Cortex of kidney (tissue), 1 donor: Measurements from ENCODE around the gene TCTN1.
"Not testable (repeated sequence)": the region's sequence is repeated elsewhere in the genome, so short reads cannot be mapped to it uniquely, and the experiment has no call there.

Experiments
- DNase-seq: peaks from one replicate; lab custom pipeline; 2025; lab: John Stamatoyannopoulos, UW

Gene TCTN1

DNA sequence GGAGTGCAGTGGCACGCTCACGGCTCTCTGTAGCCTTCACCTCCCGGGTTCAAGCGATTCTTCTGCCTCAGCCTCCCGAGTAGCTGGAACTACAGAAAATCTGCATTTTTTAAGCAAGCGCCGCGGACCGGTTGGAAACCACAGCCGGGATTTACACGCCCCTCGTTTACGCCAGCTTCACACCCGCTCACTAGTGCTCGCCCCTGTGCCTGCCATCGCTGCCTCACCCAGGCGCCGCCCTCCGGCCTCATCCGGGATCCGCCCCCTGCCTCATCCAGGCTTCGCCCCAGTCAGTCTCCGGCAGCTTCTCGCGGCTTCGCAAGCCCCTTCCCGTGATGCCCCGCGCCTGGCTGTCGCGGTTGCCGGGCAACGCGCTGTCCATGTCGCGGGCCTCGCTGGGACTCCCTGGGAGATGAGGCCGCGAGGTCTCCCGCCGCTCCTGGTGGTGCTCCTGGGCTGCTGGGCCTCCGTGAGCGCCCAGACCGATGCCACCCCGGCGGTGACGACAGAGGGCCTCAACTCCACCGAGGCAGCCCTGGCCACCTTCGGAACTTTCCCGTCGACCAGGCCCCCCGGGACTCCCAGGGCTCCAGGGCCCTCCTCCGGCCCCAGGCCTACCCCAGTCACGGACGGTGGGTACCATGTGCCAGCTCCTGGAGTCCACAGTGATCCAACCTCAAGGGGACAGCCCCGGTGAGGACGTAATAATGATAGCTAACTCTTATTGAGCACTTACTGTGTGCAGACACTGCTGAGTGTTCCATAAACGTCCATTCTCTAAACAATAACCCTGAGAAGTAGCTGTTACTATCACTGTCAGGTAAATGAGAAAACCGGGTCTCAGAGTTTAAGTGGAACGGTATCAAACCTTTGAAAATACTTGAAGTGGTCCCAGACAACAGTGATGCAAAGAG, at the start of gene TCTN1:
Gene TCTN1, plus strand, starts transcription at position 359 of the 914 bp plus-strand sequence. Its CDS starts 54 bp downstream, at position 413.
- DNase-seq = peak; percentile 92

DNA sequence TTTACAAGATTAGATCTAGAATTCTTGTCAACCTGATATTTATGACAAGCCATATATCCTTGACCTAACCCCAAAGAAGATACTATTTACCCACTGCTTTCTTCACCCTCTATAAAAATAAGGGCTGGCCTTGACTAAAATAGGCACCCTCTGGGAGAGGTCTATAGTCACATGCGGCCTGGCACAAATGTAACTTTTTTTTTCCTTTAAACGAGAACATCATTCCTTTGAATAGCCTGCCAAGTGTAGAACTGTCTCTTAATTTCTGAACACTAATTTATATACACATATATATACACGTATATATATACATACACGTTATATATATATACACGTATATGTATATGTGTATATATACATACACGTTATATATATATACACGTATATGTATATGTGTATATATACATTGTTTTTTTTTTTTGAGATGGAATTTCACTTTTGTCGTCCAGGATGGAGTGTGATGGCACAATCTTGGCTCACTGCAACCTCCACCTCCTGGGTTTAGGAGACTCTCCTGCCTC, 49.4 kb upstream of the TCTN1 start:
- DNase-seq = no peak

DNA sequence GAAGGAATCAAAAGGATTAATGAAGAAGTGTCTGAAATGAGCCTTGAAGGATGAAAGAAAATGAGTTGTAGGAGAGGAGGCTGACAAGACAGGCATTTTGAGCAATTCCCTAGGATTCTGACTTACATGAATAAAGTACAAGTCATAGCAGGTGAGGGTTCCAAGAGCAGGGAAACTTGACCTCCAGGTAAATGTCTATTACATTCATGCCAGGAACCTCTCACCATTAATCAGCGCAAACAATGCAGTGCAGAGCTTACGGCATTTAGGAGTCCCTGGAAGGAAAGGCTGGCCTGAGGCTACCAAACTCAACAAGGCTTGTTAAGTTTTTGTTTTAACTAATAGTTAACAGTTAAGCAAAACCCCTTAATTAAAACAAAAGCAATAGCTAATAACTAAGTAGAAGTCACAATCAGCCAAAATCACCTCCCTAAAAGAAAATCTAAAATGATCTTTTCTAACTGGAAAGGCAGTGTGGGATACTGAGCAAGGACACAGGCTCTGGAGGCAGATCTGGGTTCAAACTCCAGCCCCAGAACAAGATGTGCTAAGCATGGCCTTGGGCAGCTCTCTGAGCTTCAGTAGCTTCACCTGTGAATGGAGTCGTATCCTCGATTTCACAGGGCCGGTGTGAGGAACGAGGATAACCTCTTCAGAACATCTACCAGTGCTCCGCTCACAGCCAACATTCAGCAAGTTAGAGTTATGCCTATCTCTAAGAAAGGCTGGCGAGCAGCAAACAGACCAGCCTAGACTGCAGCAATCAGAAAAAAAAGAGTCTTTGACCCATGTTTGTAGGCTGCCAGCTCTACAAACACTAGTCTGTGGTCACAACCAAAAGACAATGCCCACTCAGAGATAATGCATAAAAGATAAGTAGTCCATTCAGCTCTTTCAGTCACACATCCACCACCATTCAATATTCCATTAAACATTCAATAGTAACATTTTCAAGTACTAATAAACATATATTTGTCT, 47.7 kb upstream of the TCTN1 start:
- no peak for DNase-seq

DNA sequence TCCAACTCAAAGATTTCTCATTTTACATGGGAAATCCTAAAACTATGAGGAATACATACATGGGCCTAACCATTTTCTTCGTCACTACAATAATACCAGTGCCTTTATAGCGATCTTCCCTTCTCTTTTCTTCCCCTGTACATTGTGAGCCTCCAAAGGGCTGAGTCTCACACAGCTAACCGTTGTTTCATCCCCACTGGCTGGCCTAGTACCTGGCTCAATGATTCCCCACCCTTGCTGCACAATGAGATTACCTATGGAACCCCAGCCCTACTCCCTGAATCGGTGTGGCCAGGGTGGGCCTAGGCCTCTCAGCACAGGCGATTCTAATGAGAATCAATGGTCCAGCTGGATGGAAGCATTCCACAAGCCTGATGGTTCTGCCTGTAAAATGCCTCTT, 46.9 kb upstream of the TCTN1 start:
- DNase-seq = no peak

DNA sequence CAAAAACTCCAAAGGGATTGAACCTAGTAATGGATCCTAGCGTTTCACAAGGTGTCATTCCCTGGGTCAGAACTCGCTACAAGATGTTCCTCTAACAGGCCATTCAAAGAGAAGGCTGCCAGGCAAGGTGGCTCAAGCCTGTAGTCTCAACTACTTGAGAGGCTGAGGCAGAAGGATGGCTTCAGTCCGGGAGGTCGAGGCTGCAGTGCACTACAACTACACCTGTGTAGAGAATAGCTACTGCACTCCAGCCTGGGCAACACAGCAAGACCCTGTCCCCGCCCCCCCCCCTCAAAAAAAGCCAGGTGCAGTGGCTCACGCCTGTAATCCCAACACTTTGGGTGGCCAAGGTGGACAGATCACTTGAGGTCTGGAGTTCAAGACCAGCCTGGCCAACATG, 45.2 kb upstream of the TCTN1 start:
- DNase-seq = no peak

DNA sequence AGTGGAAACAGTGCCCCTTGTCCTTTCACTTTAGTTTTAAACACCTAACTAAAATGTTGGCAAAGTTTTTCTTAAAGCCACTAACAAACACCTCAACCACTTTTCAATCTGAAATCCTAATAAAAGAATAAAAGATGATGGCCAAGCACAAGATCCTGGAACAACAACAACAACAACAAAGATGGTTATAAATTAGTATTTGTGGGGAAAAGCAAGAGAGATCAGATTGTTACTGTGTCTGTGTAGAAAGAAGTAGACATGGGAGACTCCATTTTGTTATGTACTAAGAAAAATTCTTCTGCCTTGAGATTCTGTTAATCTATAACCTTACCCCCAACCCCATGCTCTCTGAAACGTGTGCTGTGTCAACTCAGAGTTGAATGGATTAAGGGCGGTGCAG, 44.1 kb upstream of the TCTN1 start:
- DNase-seq = not testable (repeated sequence)

DNA sequence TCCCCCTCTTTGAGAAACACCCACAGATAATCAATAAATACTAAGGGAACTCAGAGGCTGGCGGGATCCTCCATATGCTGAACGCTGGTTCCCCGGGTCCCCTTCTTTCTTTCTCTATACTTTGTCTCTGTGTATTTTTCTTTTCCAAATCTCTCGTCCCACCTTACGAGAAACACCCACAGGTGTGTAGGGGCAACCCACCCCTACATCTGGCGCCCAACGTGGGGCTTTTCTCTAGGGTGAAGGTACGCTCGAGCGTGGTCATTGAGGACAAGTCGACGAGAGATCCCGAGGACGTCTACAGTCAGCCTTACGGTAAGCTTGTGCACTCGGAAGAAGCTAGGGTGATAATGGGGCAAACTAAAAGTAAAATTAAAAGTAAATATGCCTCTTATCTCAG, 43.1 kb upstream of the TCTN1 start:
- DNase-seq = not testable (repeated sequence)

DNA sequence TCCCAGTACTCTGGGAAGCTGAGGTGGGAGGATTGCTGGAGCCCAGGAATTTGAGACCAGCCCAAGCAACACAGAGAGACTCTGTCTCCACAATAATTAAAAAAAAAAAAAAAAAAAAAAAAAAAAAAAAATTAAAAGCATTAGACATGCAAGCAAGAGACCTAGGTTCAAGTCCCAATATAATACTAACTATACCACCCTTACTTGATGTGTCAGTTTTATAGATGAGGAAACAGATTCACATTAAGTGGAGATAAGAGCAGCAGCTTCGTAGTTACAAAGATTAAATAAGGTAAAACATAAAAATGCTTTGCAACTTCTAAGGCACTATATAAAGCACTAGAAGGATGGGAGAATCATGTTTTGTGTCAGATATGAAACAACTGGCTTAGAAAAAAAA, 39.9 kb upstream of the TCTN1 start:
- DNase-seq = no peak

DNA sequence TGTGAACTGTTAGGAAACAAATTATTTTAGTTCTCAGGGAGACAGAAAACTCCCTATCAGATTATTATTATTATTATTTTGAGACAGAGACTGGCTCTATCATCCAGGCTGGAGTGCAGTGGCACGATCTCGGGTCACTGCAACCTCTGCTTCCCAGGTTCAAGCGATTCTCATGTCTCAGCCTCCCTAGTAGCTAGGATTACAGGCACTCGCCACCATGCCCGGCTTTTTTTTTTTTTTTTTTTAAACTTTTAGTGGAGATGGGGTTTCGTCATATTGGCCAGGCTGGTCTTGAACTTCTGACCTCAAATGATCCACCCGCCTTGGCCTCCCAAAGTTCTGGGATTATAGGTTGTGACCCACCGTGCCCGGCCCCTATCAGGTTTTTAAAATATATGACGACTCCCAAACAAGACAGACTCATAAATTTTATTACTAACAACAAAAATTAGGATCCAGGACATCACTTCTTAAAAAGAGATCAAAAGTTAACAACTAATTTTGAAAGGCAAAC, 39.2 kb upstream of the TCTN1 start:
- not testable (repeated sequence) for DNase-seq

DNA sequence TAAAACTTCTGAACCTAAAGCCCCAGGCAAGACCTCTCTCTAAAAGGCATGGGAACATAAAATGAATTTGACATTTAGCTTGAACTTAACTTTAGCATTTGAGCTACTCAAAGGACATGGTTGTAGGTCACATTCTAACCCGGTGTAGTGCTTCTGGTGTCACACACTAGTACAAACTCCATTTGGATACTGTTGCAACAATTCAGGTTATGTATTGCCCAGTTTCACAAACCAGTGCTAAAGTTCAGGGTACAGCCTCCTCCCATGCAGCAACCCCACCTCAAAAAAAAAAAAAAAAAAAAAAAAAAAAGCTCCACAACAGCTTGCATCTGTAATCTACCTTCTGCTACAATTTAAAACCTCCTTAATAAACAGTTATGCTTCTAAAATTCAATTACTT, 38.6 kb upstream of the TCTN1 start:
- DNase-seq = no peak

DNA sequence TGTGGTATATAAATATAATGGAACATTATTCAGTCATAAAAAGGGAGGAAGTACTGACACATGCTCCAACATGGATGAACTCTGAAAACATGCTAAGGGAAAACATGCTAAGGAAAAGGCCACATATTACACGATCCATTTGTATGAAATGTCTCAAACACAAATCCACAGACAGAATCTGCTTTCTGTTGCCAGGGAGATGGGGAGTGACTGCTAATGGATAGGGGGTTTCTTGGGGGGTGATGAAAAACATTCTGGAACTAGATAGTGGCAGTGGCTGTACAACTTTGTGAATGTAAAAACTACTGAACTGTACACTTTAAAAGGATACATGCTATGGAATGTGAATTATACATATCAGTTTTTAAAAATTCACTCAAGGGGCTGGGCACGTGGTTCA, 37.4 kb upstream of the TCTN1 start:
- DNase-seq = no peak

DNA sequence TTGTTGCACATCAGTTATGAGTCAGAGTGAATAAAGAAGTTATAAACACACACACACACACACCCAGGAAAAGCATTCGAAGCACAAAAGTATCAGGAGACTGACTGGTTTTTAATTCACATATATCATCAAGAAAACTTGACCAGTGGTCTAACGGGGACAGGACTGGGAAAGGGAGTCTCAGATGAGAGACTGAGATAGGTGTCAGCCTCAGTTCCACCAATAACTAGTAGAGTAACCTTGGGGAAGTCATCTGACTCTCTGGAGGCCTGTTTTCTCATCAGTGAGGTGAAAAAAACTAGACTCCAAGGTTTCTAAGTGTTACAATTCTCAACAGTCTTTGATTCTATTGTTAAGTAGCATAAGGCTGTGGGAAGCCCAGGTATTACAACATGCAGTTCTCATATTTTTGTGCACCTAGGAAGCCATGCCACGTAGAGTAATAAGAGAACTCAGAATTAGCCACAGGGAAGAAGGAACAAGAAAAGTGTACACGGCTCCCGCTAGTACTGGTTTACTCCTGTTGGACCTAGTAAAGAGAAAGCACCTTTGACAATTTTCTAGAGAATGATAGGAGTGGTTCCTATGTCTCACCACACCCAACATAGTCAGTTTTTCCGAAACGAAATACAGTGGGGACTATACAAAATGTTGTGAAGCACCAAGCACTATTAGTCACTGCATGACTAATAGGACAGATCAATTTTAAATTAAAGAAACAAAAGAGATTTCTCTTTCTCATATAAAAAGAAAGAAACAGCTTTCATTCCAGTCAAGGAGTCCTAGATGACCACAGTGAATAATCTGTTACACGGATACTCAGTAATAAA, 35.9 kb upstream of the TCTN1 start:
- no peak for DNase-seq

DNA sequence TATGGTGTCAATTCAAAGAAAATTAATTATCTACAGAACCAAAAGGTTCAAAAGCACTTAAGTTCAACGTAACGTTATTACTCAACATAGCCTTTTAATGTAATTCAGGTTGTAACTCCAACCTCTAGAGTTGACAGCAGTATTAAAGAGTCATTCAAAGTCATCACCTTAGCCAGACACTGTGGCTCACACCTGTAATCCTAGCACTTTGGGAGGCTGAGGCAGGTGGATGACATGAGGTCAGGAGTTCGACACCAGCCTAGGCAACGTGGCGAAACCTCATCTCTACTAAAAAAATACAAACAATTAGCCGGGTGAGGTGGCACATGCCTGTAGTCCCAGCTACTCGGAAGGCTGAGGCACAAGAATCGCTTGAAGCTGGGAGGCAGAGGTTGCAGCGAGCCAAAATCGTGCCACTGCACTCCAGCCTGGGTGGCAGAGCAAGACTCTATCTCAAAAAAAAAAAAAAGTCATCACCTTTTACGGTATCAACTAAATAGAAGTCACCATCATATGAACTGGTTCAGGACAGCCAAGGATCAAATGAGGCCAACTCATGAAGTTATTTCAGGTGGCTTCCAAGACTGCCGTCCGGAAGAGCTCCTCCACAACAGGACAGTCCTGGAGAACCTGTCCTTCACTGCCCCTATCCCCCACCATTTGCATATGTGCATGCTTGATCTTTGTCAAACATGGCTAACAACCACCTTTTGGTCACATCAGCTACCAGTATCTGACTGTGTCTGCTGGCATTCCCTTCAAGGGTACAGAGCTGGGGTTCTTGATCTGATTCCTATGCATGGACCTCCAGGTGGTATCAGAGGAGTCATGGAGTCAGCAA, 35.0 kb upstream of the TCTN1 start:
- DNase-seq = no peak

DNA sequence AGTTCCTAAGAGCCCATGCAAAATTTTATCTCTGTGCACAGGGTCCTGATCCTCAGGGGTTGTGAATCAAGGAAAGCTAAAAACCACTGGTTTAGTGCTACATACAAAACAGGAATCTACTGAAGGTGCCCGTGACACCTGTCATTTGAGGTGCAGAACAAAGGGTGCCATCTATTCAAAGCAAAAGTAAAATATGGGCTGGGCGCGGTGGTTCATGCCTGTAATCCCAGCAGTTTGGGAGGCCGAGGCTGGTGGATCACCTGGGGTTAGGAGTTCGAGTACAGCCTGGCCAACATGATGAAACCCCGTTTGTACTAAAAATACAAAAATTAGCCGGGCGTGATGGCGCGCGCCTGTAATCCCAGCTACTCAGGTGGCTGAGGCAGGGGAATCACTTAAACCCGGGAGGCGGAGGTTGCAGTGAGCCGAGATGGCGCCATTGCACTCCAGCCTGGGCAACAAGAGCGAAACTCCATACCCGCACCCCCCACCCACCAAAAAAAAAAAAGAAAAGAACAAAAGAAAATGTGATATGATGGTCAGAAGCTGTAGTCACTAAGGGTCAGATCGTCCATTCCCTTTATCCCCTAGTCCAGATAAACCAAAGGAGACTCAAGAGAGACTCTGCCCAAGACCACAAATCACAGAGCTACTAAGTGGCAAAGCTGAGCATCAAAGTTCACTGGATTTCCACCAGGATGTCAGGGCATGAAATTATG, 34.2 kb upstream of the TCTN1 start:
- DNase-seq = no peak

DNA sequence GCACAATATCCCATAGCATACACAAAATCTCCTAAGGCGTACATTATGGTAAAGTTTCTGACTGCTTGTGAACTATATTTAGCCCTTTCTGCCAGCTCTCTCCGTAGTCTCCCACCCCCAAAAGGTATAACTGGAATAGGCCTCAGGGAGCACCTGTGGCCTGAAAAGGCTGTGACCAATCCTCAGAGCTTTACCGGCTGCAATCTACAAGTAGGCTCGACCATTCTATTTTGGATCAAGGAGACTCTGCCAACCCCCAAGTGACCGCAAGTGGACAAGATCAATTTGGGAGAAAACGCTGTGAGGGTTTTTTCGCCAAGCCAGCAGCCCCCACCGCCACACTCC, 32.0 kb upstream of the TCTN1 start:
- no peak for DNase-seq

DNA sequence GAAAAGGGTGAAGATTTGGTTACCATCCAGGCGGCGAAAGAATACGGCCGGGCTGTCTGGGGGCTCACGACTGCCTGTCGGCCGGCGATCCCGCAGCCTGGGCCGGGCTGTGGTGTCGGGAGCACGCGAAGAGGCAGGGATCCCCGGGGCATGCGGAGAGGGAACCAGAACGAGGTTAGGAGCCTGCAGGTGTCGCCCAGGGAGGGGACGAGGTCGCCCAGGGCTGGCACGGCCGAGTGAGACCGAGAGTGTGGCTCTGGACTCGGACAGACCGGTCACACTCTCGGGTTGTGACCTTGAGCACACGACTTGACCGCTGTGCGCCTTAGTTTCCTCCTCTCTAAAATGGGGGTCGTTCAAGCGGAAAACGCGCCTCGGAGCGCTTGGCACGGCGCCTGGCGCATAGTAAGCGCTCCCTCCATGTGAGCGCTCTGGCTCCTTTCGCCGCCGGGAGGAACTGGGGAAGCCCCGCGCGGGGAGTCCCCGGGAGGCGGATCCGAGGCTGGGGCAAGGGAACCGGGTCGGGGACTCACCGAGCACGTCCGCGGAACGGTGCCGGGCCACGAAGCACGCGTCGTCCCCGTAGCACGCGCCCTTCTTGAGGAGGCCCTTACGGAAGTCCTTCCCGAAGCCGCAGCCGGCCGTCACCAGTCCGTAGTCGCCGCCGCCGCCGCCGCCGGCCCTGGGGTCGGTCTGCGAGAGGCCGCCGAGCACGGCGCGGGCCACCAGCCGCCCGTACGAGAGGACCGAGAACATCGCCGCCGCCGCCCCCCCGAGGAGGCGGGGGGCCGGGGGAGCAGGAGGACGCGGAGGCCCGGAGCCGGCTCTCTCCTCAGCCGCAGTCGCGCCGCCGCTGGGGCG, 31.4 kb upstream of the TCTN1 start:
- peak; percentile 52 for DNase-seq

DNA sequence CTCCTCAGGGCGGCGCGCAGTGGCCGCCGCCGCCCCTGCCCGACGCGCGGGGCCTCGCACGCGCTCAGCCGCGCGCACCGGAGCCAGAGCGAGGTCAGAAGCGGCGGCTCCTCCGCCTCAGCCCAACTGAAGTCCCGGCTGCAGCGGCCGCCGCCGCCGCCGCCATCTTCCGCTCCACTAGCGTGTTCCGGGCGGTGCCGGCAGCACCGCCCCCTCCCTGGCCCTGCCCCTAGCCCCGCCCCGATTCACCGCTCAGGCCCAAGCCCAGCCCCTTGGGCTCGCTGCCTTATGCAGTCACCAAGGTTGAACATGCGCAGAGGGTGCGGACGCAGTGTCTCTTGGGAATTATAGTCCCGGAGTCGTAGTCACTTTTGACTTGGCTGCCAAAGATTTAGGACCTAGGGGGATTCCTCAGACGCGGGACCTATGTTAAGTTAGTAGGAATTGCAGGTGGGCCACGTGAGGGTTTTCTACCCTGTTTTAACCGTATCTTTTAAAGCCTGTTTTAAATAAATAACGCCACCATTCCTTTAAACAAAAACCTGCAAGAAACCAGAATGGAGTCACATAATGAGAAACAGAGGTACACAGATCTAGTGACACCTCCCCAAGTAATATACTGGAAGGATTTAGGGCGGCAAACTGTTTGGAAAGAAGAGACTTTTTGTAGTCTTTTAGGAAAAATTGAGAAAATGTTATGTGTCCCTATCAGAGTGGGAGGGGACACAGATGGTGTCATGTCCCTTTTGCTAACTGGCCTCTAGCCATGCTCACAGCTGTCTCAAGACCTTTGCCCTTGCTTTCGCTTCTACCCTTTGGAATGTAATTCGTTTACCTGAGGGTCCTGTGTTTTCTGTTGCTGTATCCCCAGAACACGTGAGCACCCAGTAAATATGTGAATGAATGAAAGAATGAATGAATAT, 30.5 kb upstream of the TCTN1 start, which contains the start of gene PPTC7:
Gene PPTC7, minus strand, starts transcription at position 182 of the 923 bp plus-strand sequence. CDS start 287 bp downstream, outside the sequence.
- DNase-seq = peak; percentile 29
